ENCODE data around the gene DIRAS1. TPM values are rescaled to one million over a fixed set of nuclear protein-coding genes. Genes with fewer than 3 reads are reported as not detected.

The DIRAS1 gene
- total RNA-seq (2022; extraction: Qiagen RNA extraction; ENCODE audit: low read depth), result 3.0 to 4.6 TPM (median 3.9 TPM) in 5 replicates

GRCh38 chr19:2720777-2721569 is at the start of gene DIRAS1:
DIRAS1 (minus strand) TSS chr19:2721372; CDS start chr19:2717806, 3,566 bp downstream.

DNA sequence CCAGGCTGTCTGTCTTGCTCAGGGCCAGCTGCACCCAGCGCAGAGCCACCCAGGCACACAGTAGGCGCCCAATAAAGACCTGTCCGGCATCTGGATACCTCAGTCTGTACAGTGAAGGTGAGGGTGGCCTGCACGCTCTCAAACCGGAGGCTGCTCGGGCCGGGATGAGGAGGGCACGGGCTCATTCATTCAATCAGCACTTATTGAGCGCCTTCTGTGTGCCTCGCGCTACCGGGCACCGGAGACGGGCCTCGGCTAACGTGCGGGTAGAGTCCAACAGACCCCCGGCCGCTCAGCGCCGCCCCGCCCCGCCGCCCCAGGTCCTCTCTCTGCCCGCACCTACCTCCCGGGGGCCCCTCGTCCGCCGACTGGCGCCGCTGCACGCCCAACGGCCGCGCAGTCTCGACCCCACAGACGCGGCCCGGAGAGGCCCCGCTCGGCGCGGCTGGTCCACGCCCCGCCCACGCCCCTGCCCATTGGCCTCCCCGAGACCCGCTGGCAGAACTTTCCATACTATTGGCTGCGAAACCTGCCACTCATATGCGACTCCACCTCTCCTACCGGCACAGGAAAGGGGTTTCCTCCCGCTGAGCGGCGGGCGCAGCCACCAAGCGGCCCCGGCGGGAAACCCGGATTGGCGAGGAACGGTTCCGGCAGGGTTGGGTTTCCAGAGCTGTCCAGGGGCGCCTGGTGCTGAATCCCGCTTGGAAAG is 18.6 kb upstream of the DIRAS1 start, which contains the start of gene SLC39A3:
SLC39A3 (minus strand) TSS at position 416 of the 712 bp plus-strand sequence. CDS start 2,760 bp downstream, outside the sequence.

GRCh38 chr19:2702170-2703076 is 18.7 kb downstream of the DIRAS1 start, which contains the start of gene GNG7:
GNG7 (minus strand) TSS chr19:2702694; CDS start chr19:2520688, 182,006 bp downstream.

Other genes with a start within 250 kb of the DIRAS1 start
- gene GADD45B, start 245.2 kb downstream of the DIRAS1 start, total RNA-seq (2022; extraction: Qiagen RNA extraction; ENCODE audit: low read depth), result 34.4 to 43.5 TPM (median 42.0 TPM) in 5 replicates
- 0.05 to 0.14 TPM (median 0.06 TPM) in 4 of 5 replicates, not detected in the other for gene GNG7, start 18.7 kb downstream of the DIRAS1 start, total RNA-seq (2022; extraction: Qiagen RNA extraction; ENCODE audit: low read depth)
- gene SLC39A3, start 18.6 kb upstream of the DIRAS1 start, total RNA-seq (2022; extraction: Qiagen RNA extraction; ENCODE audit: low read depth), result 24.4 to 30.3 TPM (median 29.6 TPM) in 5 replicates
- 57.9 to 80.1 TPM (median 74.5 TPM) in 5 replicates for gene SGTA, start 61.9 kb upstream of the DIRAS1 start, total RNA-seq (2022; extraction: Qiagen RNA extraction; ENCODE audit: low read depth)
- gene THOP1, start 64.1 kb upstream of the DIRAS1 start, total RNA-seq (2022; extraction: Qiagen RNA extraction; ENCODE audit: low read depth), result 75.6 to 106 TPM (median 98.3 TPM) in 5 replicates
- gene ZNF554, start 98.5 kb upstream of the DIRAS1 start, total RNA-seq (2022; extraction: Qiagen RNA extraction; ENCODE audit: low read depth), result 1.0 to 1.3 TPM (median 1.2 TPM) in 5 replicates
- 2.2 to 3.0 TPM (median 2.8 TPM) in 5 replicates for gene ZNF555, start 120.1 kb upstream of the DIRAS1 start, total RNA-seq (2022; extraction: Qiagen RNA extraction; ENCODE audit: low read depth)
- gene ZNF556, start 146.0 kb upstream of the DIRAS1 start, total RNA-seq (2022; extraction: Qiagen RNA extraction; ENCODE audit: low read depth), result 0.02 to 0.11 TPM (median 0.05 TPM) in 3 of 5 replicates, not detected in the others
- 1.9 to 2.9 TPM (median 2.3 TPM) in 5 replicates for gene ZNF57, start 179.6 kb upstream of the DIRAS1 start, total RNA-seq (2022; extraction: Qiagen RNA extraction; ENCODE audit: low read depth)
- 1.7 to 2.5 TPM (median 2.0 TPM) in 5 replicates for gene ZNF77, start 223.6 kb upstream of the DIRAS1 start, total RNA-seq (2022; extraction: Qiagen RNA extraction; ENCODE audit: low read depth)